ENCODE results near the gene EIF2B5. TPM values are rescaled to one million over a fixed set of nuclear protein-coding genes. Genes with fewer than 3 reads are reported as not detected.

Gene EIF2B5
- total RNA-seq, 1 donor from 2014 or later = 26.1 TPM

GRCh38 chr3:184140436-184140835, 5.3 kb downstream of the EIF2B5 start:
- Mint-ChIP-seq H3K9me3 (ENCODE audit: low read depth) (no peaks in the 10 kb centered on the region), H3K27me3 (ENCODE audit: low read depth) (no peaks in the 10 kb centered on the region), H3K4me3 (ENCODE audit: unreplicated experiment) (no peak overlapping the region), H3K27ac (ENCODE audit: unreplicated experiment) (no peak overlapping the region), H3K36me3 (ENCODE audit: low read depth) (peaks cover 23% of the 10 kb centered on the region), H3K4me1 (ENCODE audit: low read depth) (peaks cover 24% of the 10 kb centered on the region)
- TF ChIP-seq CTCF (IDR thresholded peaks at IDR 0.05) = no peak
- DNase-seq (ENCODE audit: low spot score) = no peak

- Mint-ChIP-seq H3K9me3 (ENCODE audit: low read depth) (no peaks in the 10 kb centered on the region), H3K27me3 (ENCODE audit: low read depth) (no peaks in the 10 kb centered on the region), H3K4me1 (ENCODE audit: low read depth) (peaks cover 6% of the 10 kb centered on the region), H3K4me3 (ENCODE audit: unreplicated experiment) (no peak overlapping the region), H3K36me3 (ENCODE audit: low read depth) (peaks cover 23% of the 10 kb centered on the region), H3K27ac (ENCODE audit: unreplicated experiment) (no peak overlapping the region)
- TF ChIP-seq CTCF (IDR thresholded peaks at IDR 0.05) = no peak
- DNase-seq (ENCODE audit: low spot score) = no peak
Observed at GRCh38 chr3:184142199-184142598, 7.0 kb downstream of the EIF2B5 start.

- H3K4me3 Mint-ChIP-seq (ENCODE audit: unreplicated experiment) = no peak overlapping the region
- no peaks in the 10 kb centered on the region for H3K9me3 Mint-ChIP-seq (ENCODE audit: low read depth)
- H3K27ac Mint-ChIP-seq (ENCODE audit: unreplicated experiment) = no peak overlapping the region
- DNase-seq (ENCODE audit: low spot score) = no peak
- H3K36me3 Mint-ChIP-seq (ENCODE audit: low read depth) = peaks cover 23% of the 10 kb centered on the region
- TF ChIP-seq CTCF (IDR thresholded peaks at IDR 0.05) = no peak
- no peaks in the 10 kb centered on the region for H3K27me3 Mint-ChIP-seq (ENCODE audit: low read depth)
- no peaks in the 10 kb centered on the region for H3K4me1 Mint-ChIP-seq (ENCODE audit: low read depth)
Observed at GRCh38 chr3:184143327-184143726, 8.2 kb downstream of the EIF2B5 start.

- H3K4me1 Mint-ChIP-seq (ENCODE audit: low read depth) = peaks cover under 1% of the 10 kb centered on the region
- H3K36me3 Mint-ChIP-seq (ENCODE audit: low read depth) = peaks cover 23% of the 10 kb centered on the region
- TF ChIP-seq CTCF (IDR thresholded peaks at IDR 0.05) = no peak
- DNase-seq (ENCODE audit: low spot score) = no peak
- no peaks in the 10 kb centered on the region for H3K9me3 Mint-ChIP-seq (ENCODE audit: low read depth)
- H3K27ac Mint-ChIP-seq (ENCODE audit: unreplicated experiment) = no peak overlapping the region
- H3K27me3 Mint-ChIP-seq (ENCODE audit: low read depth) = no peaks in the 10 kb centered on the region
- H3K4me3 Mint-ChIP-seq (ENCODE audit: unreplicated experiment) = no peak overlapping the region
Observed at GRCh38 chr3:184144505-184144904, 9.3 kb downstream of the EIF2B5 start.

- TF ChIP-seq CTCF (IDR thresholded peaks at IDR 0.05) = peak; percentile 63
- Mint-ChIP-seq H3K36me3 (ENCODE audit: low read depth) (peaks cover 22% of the 10 kb centered on the region), H3K27me3 (ENCODE audit: low read depth) (no peaks in the 10 kb centered on the region), H3K4me1 (ENCODE audit: low read depth) (peaks cover 5% of the 10 kb centered on the region), H3K27ac (ENCODE audit: unreplicated experiment) (peak overlapping the region; percentile 74), H3K9me3 (ENCODE audit: low read depth) (no peaks in the 10 kb centered on the region), H3K4me3 (ENCODE audit: unreplicated experiment) (no peak overlapping the region)
- DNase-seq (ENCODE audit: low spot score) = no peak
Observed at GRCh38 chr3:184145111-184145524, 10.0 kb downstream of the EIF2B5 start.

All from chondrocyte (in vitro differentiated cells).